Superior temporal gyrus (tissue), 1 donor: ENCODE results near the gene AP3D1.
"Not testable (repeated sequence)": the region's sequence is repeated elsewhere in the genome, so short reads cannot be mapped to it uniquely, and the experiment has no call there.

Experiments
- DNase-seq: peaks from one replicate; pipeline ENCODE4 v3.0.0-alpha.2; 2016; ENCODE audit errors: extremely low spot score

AP3D1 gene

DNA sequence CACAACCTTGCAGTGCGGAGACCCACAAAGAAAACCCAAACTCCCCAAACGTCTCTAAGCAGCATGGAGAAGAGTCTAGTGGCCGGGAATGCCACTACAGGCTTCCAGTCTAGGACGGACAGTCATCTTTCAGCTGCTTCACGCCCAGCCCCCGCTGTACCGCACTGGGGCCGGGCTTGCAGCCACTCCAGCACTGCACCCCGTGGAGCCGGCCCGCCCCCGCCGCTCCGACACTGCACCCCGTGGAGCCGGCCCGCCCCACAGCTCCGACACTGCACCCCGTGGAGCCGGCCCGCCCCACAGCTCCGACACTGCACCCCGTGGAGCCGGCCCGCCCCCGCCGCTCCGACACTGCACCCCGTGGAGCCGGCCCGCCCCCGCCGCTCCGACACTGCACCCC lies 23.1 kb downstream of the AP3D1 start:
- not testable (repeated sequence) for DNase-seq

DNA sequence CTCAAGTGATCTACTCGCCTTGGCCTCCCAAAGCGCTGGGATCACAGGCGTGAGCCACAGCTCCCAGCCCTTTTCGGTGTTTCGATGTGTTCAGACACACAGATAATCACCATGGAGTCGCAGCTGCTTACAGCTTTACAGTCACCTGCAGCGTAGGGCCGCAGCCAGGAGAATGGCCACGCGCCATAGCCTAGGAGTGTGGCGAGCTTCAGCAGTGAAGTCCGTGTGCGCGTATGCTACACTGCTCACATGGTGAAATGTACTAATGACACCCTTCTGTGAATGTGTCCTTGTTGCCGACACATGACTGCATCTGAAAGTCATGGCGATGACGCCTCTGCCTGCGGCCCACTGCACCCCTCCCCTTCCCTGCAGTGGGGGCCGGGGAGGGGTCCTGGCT lies 23.6 kb downstream of the AP3D1 start:
- DNase-seq = no peak

DNA sequence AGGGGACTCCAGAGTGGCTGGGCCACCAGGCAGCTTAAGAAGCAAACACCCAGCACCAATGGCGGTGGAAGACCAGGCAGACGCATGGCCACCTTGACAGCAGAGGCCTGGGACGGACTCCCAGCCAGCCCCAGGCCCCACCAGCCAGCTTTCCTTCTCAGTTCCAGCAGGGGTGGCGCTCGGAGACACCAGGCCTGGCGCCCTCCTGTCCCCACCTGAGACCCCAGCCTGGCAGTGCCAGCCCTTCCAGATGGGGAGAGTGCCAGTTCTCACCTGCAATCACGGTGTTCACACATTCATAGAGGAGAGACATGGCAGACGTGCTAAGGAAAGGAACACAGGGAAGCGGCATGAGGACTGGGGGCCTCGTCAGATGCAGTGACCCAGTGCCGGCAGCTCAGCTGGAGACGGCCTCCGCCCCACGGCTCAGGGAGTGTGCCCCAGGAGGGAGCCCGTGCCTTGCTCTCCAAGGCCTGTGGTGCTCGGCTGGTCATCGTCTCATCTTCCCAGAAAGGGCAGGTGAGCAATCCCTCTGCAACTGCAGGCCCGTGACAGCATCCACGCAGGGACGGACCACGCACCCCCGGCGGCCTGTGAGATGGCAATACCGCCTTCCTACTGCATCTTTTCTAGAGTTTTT lies 24.4 kb downstream of the AP3D1 start:
- DNase-seq = no peak

DNA sequence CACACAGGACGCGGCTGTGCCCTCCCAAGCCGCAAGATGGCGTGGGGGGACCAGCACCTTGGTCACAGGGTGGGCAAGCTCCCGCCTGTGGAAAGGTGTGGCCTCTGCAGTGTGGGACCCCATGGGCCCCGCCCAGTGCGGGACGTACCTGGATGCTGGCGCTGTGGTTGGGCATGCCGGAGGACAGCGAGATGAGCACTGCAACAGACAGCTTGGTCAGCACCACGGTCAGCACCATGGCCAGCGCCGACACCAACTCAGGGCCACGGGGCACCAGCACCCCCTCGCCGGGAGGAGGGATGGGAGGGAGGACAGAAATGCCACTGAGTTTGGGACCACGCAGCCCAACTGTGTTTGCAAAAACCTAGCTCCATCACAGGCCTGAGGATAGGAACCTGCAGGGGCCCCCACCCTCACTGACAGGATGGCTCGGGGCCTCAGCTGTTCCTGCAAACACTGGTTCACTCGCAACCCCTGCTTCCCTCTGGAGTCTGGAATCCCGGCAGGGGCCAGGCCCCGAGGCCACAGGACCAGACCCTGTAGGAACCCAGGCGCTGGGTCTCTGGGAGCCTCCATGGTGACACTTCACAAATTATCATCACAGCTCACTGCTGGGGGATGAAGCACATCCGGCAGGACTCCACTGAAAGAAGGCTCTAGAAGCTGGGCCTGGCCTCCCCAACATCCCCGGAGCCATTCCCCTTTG lies 27.5 kb downstream of the AP3D1 start:
- DNase-seq = no peak

DNA sequence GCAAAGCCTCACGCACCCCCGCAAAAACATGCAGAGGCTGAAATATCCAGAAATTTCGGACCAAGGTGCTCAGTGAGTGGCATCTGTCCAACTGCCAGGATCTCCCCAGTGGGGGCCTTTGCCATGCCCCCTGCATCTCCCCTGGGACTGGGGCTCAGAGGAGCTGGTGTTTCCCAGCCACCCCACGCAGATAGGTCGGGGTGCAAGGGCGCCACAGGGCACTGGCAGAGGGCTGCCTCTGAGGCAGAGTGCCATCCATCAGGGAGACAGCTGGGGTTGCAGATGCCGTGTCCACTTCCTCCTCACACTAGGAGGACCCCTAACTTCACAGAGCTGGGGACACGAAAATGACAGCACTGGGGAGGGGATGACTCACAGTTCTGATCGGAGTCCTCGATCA lies 28.4 kb downstream of the AP3D1 start:
- DNase-seq = no peak

DNA sequence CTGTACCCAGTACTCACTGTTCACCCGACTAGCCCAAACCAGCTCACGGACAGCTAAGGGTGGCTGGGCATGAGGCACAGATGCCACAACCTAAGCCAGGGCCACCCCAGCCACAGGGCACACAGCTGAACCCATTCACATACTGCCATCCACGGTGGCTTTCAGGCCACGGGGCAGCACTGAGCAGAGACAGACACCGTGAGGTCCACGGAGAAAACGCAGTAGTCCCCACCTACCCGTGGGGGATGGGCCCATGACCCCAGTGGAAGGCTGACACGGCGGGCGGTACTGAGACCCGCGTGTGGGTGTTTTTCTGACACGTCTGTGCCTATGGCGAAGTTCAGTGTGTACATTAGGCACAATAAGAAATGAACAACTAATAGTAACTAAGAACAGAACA lies 29.1 kb downstream of the AP3D1 start:
- DNase-seq = no peak

DNA sequence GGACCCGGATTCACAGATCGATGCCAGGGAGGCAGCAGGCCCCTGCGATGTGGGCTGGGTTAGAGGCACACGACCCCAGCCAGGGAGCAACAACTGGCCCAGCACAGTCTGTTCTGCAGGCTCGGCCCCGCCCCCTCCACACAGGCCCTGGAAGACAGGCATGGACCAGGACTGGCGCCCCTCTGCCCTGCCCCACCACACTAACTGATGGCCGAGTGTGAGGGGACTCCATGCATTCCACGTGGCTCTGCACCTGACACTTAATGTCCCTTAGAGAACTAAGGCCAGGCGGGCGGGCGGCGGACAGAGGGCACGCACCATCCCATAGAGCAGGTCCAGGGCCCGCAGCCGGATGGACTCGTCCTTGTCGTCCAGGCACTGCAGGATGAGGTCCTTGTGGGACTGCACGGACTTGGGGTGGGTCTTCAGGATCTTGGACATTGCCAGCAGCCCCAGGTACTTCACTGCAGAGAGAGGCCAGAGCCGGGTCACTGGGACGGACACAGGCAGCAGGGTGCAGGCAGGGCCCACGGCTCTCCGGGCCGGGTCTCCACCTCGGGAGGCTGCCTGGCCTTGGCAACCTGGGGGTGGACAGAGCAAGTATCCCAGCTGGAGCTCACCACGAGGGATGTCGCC lies 29.8 kb downstream of the AP3D1 start:
- DNase-seq = no peak

DNA sequence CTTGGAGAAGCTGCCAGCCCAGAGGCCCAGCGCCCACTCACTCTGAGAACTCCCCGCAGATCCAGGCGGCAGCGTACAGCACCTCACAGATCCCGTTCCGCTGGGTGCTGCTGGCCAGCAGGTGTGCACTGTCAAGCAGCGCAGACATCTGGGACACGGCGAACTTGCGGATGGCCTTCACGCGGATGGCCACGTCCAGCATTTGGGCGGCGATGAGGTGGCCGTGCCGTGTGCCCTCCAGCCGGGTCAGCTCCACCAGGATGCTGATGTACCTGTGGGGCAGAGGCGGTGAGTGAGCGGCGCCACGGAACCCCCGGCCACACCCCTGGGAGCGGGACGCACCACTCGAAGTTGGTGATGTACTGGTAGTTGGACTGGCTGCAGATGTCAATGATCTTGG lies 30.5 kb downstream of the AP3D1 start:
- DNase-seq = no peak

DNA sequence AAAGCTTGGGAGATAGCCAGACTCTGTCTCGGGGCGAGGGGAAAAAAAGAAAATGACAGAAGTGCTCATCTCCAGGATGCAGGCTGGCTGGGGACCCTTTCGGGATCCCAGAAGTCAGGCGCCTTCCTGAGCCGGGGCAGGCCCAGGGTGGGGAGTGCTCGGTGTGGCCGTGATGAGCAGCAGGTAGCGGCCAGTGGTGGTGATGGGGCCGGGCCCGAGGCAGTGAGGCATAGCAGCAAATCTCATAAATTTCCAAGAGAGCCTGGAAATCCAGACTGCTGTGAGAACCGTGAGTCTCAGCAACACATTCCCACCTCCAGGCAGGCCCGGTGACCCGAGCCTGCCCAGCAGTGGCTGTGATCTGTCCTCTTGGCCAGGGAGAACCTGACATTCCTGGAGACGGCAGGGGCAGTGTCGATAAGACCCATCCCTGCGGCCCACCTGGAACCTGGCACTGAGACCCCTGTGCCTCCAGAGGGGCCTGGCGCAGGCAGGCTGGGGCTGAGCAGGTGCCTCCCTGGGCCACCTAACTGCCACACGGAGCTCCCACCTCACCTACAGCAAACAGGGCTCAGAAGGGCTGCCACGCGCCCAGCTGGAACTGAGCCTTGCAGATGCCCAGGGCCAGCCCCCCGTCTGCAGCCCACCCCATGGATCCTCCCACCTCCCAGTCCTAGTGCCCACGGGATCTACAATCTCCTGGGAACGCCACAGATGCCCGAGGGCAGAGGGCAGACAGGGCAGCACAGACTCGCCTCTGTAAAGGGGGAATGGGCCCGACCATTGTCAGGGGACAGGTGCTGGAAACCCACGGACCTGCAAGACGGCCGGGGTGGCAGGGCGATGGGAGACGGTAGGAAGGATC lies 31.2 kb downstream of the AP3D1 start:
- no peak for DNase-seq

DNA sequence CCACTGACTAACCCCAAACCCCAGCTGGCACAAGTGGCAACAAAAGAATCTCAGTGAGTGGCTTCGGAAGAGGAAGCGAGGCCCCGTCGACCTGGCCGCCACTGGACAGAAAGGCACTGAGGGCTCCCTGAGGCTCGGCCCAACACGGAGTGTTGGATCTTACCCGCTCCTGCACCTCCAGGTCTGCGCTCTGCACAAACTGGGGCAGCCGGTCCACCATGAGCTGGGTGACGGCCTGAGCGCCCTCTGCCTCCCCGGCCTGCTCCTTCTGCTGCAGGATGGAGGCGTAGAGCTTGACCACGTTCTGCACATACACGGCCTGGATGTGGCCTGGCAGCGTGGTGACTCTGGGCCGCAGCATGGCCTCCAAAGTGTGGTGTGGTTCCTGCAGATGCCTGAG lies 32.9 kb downstream of the AP3D1 start:
- DNase-seq = no peak

DNA sequence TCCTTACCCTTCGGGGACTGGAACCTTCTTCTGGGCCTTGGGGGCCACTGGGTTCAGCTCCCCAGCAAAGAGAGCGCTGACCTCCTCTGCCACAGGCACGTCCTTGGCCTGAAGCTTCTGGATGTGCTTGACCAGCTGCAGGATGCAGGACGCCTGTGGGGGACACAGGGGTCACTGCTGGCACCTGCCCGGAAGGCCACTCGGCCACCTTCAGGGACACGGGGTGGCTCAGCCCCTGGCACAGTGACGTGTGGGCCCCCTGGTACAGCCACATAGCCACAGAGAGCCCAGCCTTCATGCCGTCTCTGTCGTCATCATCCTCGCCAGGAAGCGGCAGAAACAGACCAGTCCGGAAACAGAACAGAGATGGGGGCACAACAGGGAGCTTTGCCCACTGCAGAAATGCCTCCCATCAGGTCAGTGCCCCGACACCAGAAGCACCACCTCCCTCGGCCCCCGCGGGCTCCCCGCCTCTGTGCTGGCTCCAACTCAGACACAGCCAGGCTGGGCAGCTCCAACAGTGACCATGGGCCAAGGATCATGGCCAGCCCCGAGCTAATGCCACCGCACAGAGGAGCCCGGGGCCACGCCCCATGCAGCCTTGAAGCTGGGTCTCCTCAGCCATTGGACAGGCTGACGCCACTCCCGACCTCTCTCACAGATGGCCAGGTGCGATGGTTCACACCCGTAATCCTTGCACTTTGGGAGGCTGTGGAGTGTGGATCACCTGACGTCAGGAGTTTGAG lies 34.0 kb downstream of the AP3D1 start:
- no peak for DNase-seq

DNA sequence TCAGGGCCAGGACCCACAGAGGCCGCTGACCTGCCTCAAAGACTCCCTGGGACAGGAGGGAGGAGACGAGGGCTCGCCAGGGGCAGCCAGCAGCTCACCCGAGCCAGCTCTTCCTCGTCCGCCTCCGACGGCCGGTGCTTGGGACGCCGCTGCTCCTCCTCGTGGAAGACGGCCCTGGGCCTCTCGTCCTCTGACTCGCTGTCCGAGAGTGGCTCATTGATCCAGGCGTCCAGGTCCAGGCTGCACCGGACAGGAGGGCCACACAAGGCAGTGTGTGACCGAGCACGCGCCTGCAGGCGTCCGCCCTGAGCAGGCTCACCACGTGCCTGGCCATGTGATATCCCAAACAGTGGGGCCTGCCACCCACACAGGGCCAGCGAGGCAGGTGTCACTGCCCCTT lies 34.9 kb downstream of the AP3D1 start:
- no peak for DNase-seq

DNA sequence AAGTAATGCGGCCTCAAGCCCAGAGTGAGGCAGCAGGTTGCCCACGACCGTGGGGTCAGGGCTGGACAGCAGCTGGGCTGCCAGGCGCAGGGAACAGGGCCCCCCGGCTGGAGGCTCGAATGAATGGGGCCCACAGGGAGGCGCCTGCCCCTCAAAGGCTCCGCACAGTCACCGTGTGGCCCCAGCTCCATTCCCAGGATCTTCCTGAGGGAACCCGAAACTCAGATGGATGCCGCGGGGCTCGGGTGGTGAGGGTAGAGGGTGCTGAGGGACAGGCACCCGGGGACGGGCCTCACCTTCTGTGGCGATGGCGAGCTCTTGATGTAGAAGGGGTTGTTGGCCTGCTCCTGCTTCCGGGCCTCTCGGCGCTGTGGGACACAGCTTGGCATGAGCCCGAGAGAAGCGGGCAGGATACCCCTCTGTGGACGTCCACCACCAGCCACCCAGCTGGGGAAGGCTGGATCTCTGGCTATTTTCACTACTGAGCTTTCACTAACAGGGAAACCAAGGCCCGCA lies 35.4 kb downstream of the AP3D1 start:
- DNase-seq = no peak

DNA sequence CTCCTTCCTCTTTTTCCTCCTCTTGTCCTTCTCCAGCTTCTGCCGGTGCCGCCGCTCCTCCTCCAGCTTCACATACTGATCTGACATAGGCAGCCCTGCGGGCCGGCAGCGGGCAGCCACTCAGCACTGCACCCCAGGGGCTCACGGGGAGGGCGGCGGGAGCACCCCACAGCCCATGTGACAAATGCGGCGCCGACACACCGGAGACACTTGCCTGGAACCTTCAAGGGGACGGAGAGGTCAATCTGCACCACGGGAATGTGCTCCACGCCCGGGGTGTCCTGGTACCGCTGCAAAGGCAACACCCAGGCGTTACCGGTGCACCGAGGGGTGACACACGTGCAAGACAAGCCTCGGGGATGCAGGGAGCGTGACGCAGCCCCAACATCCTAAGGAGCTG lies 36.0 kb downstream of the AP3D1 start:
- DNase-seq = no peak

DNA sequence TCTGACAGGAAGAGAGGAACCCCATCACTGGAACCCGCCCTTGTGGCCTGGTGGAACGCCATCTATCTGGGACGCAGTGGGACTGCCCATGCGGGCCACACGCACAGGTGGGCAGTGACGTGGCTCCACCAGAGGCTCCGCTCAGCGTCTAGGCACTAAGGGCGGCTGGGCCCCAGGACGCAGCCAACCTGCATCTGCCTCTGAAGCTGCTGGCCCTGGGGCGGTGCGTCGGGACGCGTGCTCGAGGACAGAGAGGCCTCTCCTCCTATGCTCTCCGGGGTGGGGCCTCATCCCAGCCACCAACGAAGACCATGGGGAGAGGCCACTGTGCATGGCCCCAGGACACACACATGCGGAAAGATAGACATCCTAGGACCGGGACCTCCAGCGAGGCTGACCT lies 36.5 kb downstream of the AP3D1 start:
- DNase-seq = no peak

DNA sequence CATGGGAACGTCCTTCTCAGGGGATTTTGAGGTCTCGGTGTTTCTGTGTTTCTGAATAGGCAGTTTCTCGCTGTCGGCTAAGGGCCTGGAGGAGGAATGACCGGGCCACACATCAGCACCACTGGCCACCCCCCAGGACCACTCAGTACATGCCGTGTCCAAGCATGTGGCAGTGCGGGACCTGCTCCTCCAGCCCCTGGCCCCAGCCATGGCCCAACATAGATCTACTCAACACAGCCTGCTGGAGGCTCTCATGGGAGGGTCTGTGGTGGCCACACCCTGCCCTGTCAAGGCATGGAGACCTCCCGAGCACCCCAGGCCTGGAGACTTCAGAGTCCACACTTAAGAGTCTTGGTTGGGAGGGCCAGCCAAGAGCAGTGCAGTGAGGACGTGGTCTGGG lies 37.1 kb downstream of the AP3D1 start:
- no peak for DNase-seq

DNA sequence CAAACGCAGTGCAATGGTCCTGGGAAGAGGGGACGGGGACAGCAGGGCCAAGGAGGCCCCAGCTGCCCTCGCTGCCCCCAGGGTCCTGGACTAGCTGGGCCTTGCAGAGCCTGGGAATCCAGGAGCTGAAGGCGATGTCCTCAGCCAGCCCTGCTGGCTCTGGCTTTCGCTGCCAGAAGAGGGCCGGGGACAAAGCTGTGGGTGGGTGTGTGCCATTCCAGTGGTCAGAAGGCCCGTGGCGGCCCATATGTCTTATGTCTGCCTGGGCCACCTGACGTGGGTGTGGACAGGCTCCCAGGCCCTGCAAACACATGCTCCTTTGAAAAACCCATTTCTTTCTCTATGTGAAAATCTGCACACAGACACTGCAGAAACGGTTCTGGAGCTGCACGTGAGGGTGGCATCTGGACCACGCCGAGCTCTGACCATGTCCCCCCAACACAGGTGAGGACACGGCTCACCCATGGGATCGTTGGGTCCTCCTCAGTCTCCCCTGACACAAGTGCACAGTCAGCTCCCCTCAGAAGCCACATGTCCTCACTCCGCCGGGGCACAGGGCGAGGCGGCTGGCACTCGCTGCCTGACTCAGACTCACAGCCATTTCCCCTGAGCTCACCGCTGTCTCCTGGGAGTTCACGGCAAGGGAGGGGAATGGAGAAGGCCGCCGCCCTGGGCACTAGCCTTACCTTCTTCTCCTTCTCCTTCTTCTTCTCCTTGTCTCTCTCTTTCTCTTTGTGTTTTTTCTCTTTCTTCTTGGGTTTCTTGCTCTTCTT lies 37.7 kb downstream of the AP3D1 start:
- DNase-seq = no peak

DNA sequence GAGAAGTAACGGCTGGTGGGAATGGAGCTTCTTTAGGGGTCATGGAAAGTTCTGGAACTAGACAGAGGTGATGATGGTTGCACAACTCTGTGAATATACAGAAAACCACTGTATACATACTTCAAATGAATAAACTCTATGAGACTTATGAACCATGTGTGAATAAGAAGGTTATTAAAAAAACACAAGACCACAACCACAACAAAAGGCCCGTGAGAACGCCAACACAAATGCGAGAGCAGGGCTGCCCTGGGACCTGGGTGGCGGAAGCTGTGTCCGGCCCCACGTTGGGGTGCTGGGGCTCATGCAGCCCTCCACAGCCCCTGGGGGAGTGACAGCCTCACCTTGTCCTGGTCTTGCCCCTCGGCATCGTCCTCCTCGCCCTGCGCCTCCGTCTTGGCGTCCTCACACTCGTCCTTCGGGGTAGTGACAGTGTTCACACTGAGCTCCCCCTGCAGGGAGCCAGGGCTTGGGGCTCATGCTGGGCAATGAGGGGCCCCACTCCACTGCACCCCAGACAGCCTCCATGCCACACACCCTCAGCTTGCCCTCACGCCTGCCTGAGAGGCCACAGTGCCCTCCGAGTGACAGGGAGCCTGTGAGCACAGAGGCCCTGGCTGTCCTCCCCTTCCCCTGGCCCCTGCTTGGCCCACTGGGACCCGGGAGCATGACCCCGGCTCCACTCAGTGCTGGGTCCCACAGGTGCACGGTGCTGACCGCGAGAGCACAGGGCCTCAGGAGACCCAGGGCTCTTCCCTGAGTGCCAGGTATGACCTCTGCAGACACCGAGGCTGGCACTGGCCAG lies 38.6 kb downstream of the AP3D1 start:
- no peak for DNase-seq

DNA sequence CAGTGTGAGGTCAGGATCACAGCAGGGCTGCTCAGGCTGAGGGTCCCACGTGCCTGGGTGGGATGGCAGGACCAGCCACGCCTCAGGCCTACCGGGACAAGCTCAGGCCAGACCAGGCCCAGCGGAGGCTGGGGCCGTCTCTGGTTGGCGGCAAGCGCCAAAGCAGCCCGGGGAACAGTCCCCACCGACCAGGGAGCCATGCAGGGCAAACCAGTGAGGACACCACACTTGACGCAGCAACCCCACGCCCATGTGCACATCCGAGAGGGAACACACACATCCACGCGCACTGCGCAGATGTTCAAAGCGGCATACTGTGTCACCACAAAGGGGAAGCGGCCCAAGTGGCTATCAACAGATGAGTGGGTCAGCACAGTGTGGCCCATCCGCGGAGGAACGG lies 39.5 kb downstream of the AP3D1 start:
- DNase-seq = no peak

DNA sequence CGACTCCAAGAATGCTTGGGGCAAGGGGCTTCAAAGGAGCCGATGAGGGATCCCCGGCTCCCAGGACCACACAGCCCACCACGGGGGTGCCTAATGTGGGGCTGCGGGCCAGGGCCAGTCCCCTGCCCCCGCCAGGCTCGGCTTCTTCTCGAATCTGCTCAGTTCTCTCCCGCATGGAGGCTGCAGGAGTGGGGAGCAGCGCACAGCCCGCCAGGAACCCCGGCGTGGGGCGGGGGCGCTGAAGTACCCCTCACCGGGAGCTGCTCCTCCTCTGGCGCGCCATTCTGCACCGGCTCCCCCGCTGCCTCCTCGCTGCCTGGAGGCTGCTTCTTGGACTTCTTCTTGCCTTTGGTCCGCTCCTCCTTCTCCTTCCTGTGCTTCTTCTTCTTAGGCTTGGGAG lies 39.9 kb downstream of the AP3D1 start:
- DNase-seq = no peak
